PFSK-1 (cell line): ENCODE measurements around the gene TIAM1.

ENCODE experiments used
- FOXP2 ChIP-seq: optimal IDR thresholded peaks from 2 replicates; pipeline ENCODE3; 2011; ENCODE audit warnings: borderline replicate concordance, control low read depth, inconsistent platforms; ENCODE audit not compliant: insufficient read depth; ENCODE audit errors: extremely low read length, extremely low read depth
- POLR2AphosphoS5 ChIP-seq: IDR thresholded peaks from 2 replicates; pipeline ENCODE4 v1.6.1; 2012; ENCODE audit warnings: low read depth, mild to moderate bottlenecking, control low read depth, low read length, moderate library complexity
- SIN3A ChIP-seq: IDR thresholded peaks from 2 replicates; pipeline ENCODE4 v1.6.1; 2012; ENCODE audit warnings: mild to moderate bottlenecking, low read length, moderate library complexity, borderline replicate concordance; ENCODE audit not compliant: insufficient read depth
- TAF1 ChIP-seq: IDR thresholded peaks from 2 replicates; pipeline ENCODE4 v1.6.1; 2012; ENCODE audit warnings: low read length, control low read depth, borderline replicate concordance; ENCODE audit not compliant: insufficient read depth
- TF ChIP-seq, protein P1 (sequence below), 2 experiments: IDR thresholded peaks; 2 replicates each; pipeline versions ENCODE4 v1.6.1 to v1.8.0; 2011 to 2012; ENCODE audit warnings: low read depth in 2 of 2, low read length in 2 of 2, control low read depth in 1 of 2, inconsistent platforms in 1 of 2, mild to moderate bottlenecking in 1 of 2, moderate library complexity in 1 of 2; ENCODE audit not compliant: insufficient read depth in 1 of 2

TIAM1 gene

DNA sequence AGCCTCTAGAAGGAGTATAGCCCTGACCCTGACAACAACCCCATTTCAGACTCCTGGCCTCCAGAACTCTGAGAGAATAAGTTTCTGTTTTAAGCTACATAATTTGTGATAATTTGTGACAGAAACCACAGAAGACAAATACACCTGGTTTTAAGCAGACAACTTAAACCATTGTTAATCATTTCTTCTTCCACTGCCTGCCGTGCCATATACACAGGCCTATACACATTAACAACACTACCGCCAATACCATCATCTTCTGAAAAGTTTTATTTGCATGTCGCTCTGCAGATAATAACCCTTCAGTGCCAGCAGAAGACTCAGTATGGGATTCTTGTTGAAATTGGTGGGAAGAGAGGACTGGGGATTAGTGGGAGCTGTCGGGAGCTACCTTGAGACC is 265.8 kb downstream of the TIAM1 start:
- TF ChIP-seq, protein P1, sequence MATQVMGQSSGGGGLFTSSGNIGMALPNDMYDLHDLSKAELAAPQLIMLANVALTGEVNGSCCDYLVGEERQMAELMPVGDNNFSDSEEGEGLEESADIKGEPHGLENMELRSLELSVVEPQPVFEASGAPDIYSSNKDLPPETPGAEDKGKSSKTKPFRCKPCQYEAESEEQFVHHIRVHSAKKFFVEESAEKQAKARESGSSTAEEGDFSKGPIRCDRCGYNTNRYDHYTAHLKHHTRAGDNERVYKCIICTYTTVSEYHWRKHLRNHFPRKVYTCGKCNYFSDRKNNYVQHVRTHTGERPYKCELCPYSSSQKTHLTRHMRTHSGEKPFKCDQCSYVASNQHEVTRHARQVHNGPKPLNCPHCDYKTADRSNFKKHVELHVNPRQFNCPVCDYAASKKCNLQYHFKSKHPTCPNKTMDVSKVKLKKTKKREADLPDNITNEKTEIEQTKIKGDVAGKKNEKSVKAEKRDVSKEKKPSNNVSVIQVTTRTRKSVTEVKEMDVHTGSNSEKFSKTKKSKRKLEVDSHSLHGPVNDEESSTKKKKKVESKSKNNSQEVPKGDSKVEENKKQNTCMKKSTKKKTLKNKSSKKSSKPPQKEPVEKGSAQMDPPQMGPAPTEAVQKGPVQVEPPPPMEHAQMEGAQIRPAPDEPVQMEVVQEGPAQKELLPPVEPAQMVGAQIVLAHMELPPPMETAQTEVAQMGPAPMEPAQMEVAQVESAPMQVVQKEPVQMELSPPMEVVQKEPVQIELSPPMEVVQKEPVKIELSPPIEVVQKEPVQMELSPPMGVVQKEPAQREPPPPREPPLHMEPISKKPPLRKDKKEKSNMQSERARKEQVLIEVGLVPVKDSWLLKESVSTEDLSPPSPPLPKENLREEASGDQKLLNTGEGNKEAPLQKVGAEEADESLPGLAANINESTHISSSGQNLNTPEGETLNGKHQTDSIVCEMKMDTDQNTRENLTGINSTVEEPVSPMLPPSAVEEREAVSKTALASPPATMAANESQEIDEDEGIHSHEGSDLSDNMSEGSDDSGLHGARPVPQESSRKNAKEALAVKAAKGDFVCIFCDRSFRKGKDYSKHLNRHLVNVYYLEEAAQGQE (IDR thresholded peaks at IDR 0.05; ENCODE audit: insufficient read depth in 1 of 2, low read depth in 2 of 2, low read length in 2 of 2): no peak
- TF ChIP-seq TAF1 (no peak), POLR2AphosphoS5 (no peak), SIN3A (no peak), FOXP2 (no peak)

DNA sequence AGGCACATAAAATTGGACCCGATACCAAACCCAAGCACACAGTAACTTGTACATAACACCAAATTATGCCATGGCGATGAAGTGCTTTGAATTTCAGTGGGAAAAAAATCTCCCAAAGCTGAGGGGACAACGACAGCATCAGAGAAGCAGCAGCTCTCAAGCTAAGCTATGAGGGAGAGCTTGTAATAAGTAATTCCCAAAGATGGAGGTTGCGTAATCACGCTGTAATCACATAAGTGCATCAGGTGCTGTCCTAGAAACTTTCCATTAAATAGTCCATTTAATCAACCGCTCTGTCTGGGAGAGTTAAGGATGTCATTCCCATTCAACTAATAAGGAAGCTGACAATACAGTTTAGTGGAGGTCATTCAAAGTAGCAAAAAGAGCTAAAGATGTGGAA is 268.2 kb downstream of the TIAM1 start:
- TF ChIP-seq SIN3A: no peak
- TF ChIP-seq, protein P1 (IDR thresholded peaks at IDR 0.05; ENCODE audit: insufficient read depth in 1 of 2, low read depth in 2 of 2, low read length in 2 of 2): no peak
- no peak for TF ChIP-seq FOXP2
- no peak for TF ChIP-seq TAF1
- TF ChIP-seq POLR2AphosphoS5: no peak

DNA sequence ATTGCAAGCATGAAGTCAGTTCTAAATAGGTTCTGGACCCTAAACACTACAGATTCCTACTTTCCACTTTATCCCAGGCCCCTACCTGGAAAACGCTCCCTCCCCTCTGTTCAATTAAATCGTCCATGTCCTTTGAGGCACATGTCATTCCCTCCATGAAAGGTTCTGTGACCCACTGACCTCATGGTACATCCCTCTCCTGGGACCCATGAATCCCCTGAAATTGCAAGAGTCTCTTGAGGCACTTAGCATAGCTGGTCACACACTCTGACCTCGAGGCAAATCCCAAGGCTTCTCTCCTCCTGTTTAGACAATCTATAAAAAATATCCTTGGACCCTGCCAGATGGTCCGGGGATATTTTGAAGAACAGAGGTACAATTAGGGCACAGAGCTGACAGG is 271.5 kb downstream of the TIAM1 start:
- no peak for TF ChIP-seq SIN3A
